ENCODE data around the gene AKNA. TPM values are rescaled to one million over a fixed set of nuclear protein-coding genes. Genes with fewer than 3 reads are reported as not detected.

AKNA gene
- polyA plus RNA-seq, result 25.4 TPM

GRCh38 chr9:114387680-114388356 is at the start of gene AKNA:
Gene AKNA, minus strand, starts transcription at chr9:114387982. Its CDS starts 6,649 bp downstream, at chr9:114381333.
- H3K4me3 Mint-ChIP-seq, result peak within 1 kb of the TSS; percentile 98 to 100 (median 99)
- H3K4me1 Mint-ChIP-seq, result peaks cover 57 to 72% (median 59%) of the 10 kb centered on the region in 3 donors
- peak within 1 kb of the TSS; percentile 95 to 99 (median 98) for H3K27ac Mint-ChIP-seq
- no peaks in the 10 kb centered on the region for H3K9me3 Mint-ChIP-seq
- no peaks in the 10 kb centered on the region for H3K27me3 Mint-ChIP-seq
- peaks cover 6% of the 10 kb centered on the region for H3K36me3 Mint-ChIP-seq

- peak overlapping the region in 1 of 4 donors; percentile 58 for H3K4me3 Mint-ChIP-seq
- H3K27ac Mint-ChIP-seq, result peak overlapping the region in 1 of 3 donors; percentile 65
- H3K36me3 Mint-ChIP-seq, result no peaks in the 10 kb centered on the region
- H3K4me1 Mint-ChIP-seq, result peaks cover 0 to 1% (median 0%) of the 10 kb centered on the region in 3 donors
- H3K27me3 Mint-ChIP-seq, result no peaks in the 10 kb centered on the region
- H3K9me3 Mint-ChIP-seq, result no peaks in the 10 kb centered on the region
Measured at GRCh38 chr9:114437401-114437893, 49.7 kb upstream of the AKNA start.

GRCh38 chr9:114434878-114435311 is 47.1 kb upstream of the AKNA start:
- peaks cover 1% of the 10 kb centered on the region for H3K36me3 Mint-ChIP-seq
- H3K4me3 Mint-ChIP-seq, result no peak overlapping the region
- H3K4me1 Mint-ChIP-seq, result peaks cover 0 to 3% (median 0%) of the 10 kb centered on the region in 3 donors
- no peaks in the 10 kb centered on the region for H3K9me3 Mint-ChIP-seq
- H3K27ac Mint-ChIP-seq, result no peak overlapping the region
- no peaks in the 10 kb centered on the region for H3K27me3 Mint-ChIP-seq

GRCh38 chr9:114433720-114434255 is 46.0 kb upstream of the AKNA start:
- H3K27me3 Mint-ChIP-seq, result no peaks in the 10 kb centered on the region
- no peak overlapping the region for H3K4me3 Mint-ChIP-seq
- peaks cover 0 to 3% (median 0%) of the 10 kb centered on the region in 3 donors for H3K4me1 Mint-ChIP-seq
- peaks cover 1% of the 10 kb centered on the region for H3K36me3 Mint-ChIP-seq
- no peaks in the 10 kb centered on the region for H3K9me3 Mint-ChIP-seq
- H3K27ac Mint-ChIP-seq, result no peak overlapping the region

GRCh38 chr9:114433086-114433485 is 45.3 kb upstream of the AKNA start:
- H3K4me1 Mint-ChIP-seq, result peaks cover 0 to 3% (median 0%) of the 10 kb centered on the region in 3 donors
- no peaks in the 10 kb centered on the region for H3K27me3 Mint-ChIP-seq
- no peaks in the 10 kb centered on the region for H3K9me3 Mint-ChIP-seq
- H3K36me3 Mint-ChIP-seq, result peaks cover 1% of the 10 kb centered on the region
- H3K4me3 Mint-ChIP-seq, result no peak overlapping the region
- peak overlapping the region in 1 of 3 donors; percentile 63 for H3K27ac Mint-ChIP-seq

GRCh38 chr9:114432323-114433067 is 44.7 kb upstream of the AKNA start:
- H3K27me3 Mint-ChIP-seq, result no peaks in the 10 kb centered on the region
- H3K27ac Mint-ChIP-seq, result peak overlapping the region in 1 of 3 donors; percentile 63
- H3K4me1 Mint-ChIP-seq, result peaks cover 0 to 3% (median 0%) of the 10 kb centered on the region in 3 donors
- H3K4me3 Mint-ChIP-seq, result peak overlapping the region in 1 of 4 donors; percentile 35
- H3K9me3 Mint-ChIP-seq, result no peaks in the 10 kb centered on the region
- H3K36me3 Mint-ChIP-seq, result peaks cover 1% of the 10 kb centered on the region

- H3K27me3 Mint-ChIP-seq, result no peaks in the 10 kb centered on the region
Measured at GRCh38 chr9:114431770-114432169, 44.0 kb upstream of the AKNA start.

GRCh38 chr9:114431003-114431402 is 43.2 kb upstream of the AKNA start:
- Mint-ChIP-seq H3K36me3 (peaks cover 1% of the 10 kb centered on the region), H3K4me3 (no peak overlapping the region), H3K4me1 (peaks cover 0 to 3% (median 0%) of the 10 kb centered on the region in 3 donors), H3K27ac (no peak overlapping the region), H3K9me3 (no peaks in the 10 kb centered on the region), H3K27me3 (no peaks in the 10 kb centered on the region)

More at GRCh38 chr9:114431770-114432169, 44.0 kb upstream of the AKNA start:
- Mint-ChIP-seq H3K36me3 (peaks cover 1% of the 10 kb centered on the region), H3K4me1 (peaks cover 0 to 3% (median 0%) of the 10 kb centered on the region in 3 donors), H3K9me3 (no peaks in the 10 kb centered on the region), H3K4me3 (no peak overlapping the region), H3K27ac (peak overlapping the region in 1 of 3 donors; percentile 14)

- H3K4me1 Mint-ChIP-seq, result peaks cover 0 to 3% (median 0%) of the 10 kb centered on the region in 3 donors
- H3K4me3 Mint-ChIP-seq, result no peak overlapping the region
- H3K9me3 Mint-ChIP-seq, result no peaks in the 10 kb centered on the region
- H3K36me3 Mint-ChIP-seq, result peaks cover 4% of the 10 kb centered on the region
- H3K27me3 Mint-ChIP-seq, result no peaks in the 10 kb centered on the region
- H3K27ac Mint-ChIP-seq, result no peak overlapping the region
Measured at GRCh38 chr9:114430457-114430856, 42.7 kb upstream of the AKNA start.

- Mint-ChIP-seq H3K9me3 (no peaks in the 10 kb centered on the region), H3K4me3 (no peak overlapping the region), H3K27ac (peak overlapping the region in 1 of 3 donors; percentile 1), H3K4me1 (peaks cover 0 to 3% (median 0%) of the 10 kb centered on the region in 3 donors), H3K36me3 (peaks cover 4% of the 10 kb centered on the region), H3K27me3 (no peaks in the 10 kb centered on the region)
Measured at GRCh38 chr9:114429488-114429887, 41.7 kb upstream of the AKNA start.

GRCh38 chr9:114428466-114428865 is 40.7 kb upstream of the AKNA start:
- H3K9me3 Mint-ChIP-seq, result no peaks in the 10 kb centered on the region
- H3K27ac Mint-ChIP-seq, result peak overlapping the region in 1 of 3 donors; percentile 7
- no peaks in the 10 kb centered on the region for H3K27me3 Mint-ChIP-seq
- peaks cover 6% of the 10 kb centered on the region for H3K36me3 Mint-ChIP-seq
- H3K4me3 Mint-ChIP-seq, result no peak overlapping the region
- peaks cover 0 to 3% (median 0%) of the 10 kb centered on the region in 3 donors for H3K4me1 Mint-ChIP-seq

GRCh38 chr9:114427644-114428043 is 39.9 kb upstream of the AKNA start:
- no peak overlapping the region for H3K27ac Mint-ChIP-seq
- H3K4me3 Mint-ChIP-seq, result no peak overlapping the region
- H3K27me3 Mint-ChIP-seq, result no peaks in the 10 kb centered on the region
- H3K9me3 Mint-ChIP-seq, result no peaks in the 10 kb centered on the region
- H3K36me3 Mint-ChIP-seq, result peaks cover 7% of the 10 kb centered on the region
- peaks cover 0 to 2% (median 0%) of the 10 kb centered on the region in 3 donors for H3K4me1 Mint-ChIP-seq

- peak overlapping the region in 1 of 3 donors; percentile 44 for H3K27ac Mint-ChIP-seq
- no peaks in the 10 kb centered on the region for H3K27me3 Mint-ChIP-seq
Measured at GRCh38 chr9:114426046-114426948, 38.5 kb upstream of the AKNA start.

GRCh38 chr9:114425126-114425525 is 37.3 kb upstream of the AKNA start:
- Mint-ChIP-seq H3K9me3 (no peaks in the 10 kb centered on the region), H3K27ac (no peak overlapping the region), H3K27me3 (no peaks in the 10 kb centered on the region), H3K4me3 (no peak overlapping the region), H3K4me1 (no peaks in the 10 kb centered on the region), H3K36me3 (peaks cover 7% of the 10 kb centered on the region)

More at GRCh38 chr9:114426046-114426948, 38.5 kb upstream of the AKNA start:
- Mint-ChIP-seq H3K36me3 (peaks cover 7% of the 10 kb centered on the region), H3K4me3 (no peak overlapping the region), H3K4me1 (no peaks in the 10 kb centered on the region), H3K9me3 (no peaks in the 10 kb centered on the region)
